NCI-H345 (cell line): ENCODE measurements around the gene CERS2.
"Not testable (repeated sequence)": the region's sequence is repeated elsewhere in the genome, so short reads cannot be mapped to it uniquely, and the experiment has no call there.

Experiments used
- DNase-seq: peaks from one replicate; lab custom pipeline; 2025; lab: John Stamatoyannopoulos, UW

The CERS2 gene

GRCh38 chr1:150970808-150971582 is 3.6 kb downstream of the CERS2 start:
- no peak for DNase-seq

- DNase-seq = no peak
Observed at GRCh38 chr1:150969626-150970025, 5.0 kb downstream of the CERS2 start.

GRCh38 chr1:150968491-150968890 is 6.1 kb downstream of the CERS2 start:
- no peak for DNase-seq

GRCh38 chr1:150967936-150968335 is 6.7 kb downstream of the CERS2 start:
- DNase-seq = no peak

- DNase-seq = no peak
Observed at GRCh38 chr1:150966011-150966410, 8.6 kb downstream of the CERS2 start.

- DNase-seq = no peak
Observed at GRCh38 chr1:150965605-150966004, 9.0 kb downstream of the CERS2 start.

- DNase-seq = no peak
Observed at GRCh38 chr1:150964164-150964489, 10.5 kb downstream of the CERS2 start.

- DNase-seq = no peak
Observed at GRCh38 chr1:150963321-150964163, 11.1 kb downstream of the CERS2 start.

GRCh38 chr1:150961756-150962155 is 12.9 kb downstream of the CERS2 start:
- DNase-seq = no peak

GRCh38 chr1:150960646-150961045 is 14.0 kb downstream of the CERS2 start:
- no peak for DNase-seq

GRCh38 chr1:150957666-150958065 is 17.0 kb downstream of the CERS2 start:
- no peak for DNase-seq

GRCh38 chr1:150955280-150955679 is 19.4 kb downstream of the CERS2 start:
- DNase-seq = no peak

GRCh38 chr1:150954708-150955107 is 19.9 kb downstream of the CERS2 start:
- DNase-seq = no peak

GRCh38 chr1:150944856-150945255 is 29.8 kb downstream of the CERS2 start:
- DNase-seq = no peak

- no peak for DNase-seq
Observed at GRCh38 chr1:150931773-150932172, 42.9 kb downstream of the CERS2 start.

- not testable (repeated sequence) for DNase-seq
Observed at GRCh38 chr1:150928775-150929174, 45.9 kb downstream of the CERS2 start.

- DNase-seq = no peak
Observed at GRCh38 chr1:150928286-150928685, 46.3 kb downstream of the CERS2 start.

GRCh38 chr1:150927624-150928023 is 47.0 kb downstream of the CERS2 start:
- no peak for DNase-seq

GRCh38 chr1:150926097-150926741 is 48.4 kb downstream of the CERS2 start, which contains the start of gene SETDB1:
TSS of gene SETDB1 (plus strand) at chr1:150926363. CDS start at chr1:150927715, 1,352 bp downstream.
- DNase-seq = peak; percentile 100

- DNase-seq = peak; percentile 50
Observed at GRCh38 chr1:150925080-150925479, 49.6 kb downstream of the CERS2 start.

- DNase-seq = peak; percentile 85
Observed at GRCh38 chr1:150922519-150922975, 52.1 kb downstream of the CERS2 start.

- no peak for DNase-seq
Observed at GRCh38 chr1:150917387-150917786, 57.2 kb downstream of the CERS2 start.
